GM06990 (cell line): ENCODE data around the gene RCOR1.

Source experiments
- DNase-seq: peaks from one replicate; pipeline ENCODE4 v3.0.0-alpha.2; 2011; ENCODE audit not compliant: insufficient read length; ENCODE audit errors: extremely low read depth
- H3K27me3 ChIP-seq: replicated peaks from 2 replicates; pipeline ENCODE4 v1.6.0; 2011; ENCODE audit warnings: low read length; ENCODE audit not compliant: control insufficient read depth, insufficient read depth
- H3K36me3 ChIP-seq: 2 replicates; pipeline ENCODE4 v1.5.1; 2011; ENCODE audit warnings: low read length; ENCODE audit not compliant: control insufficient read depth, insufficient read depth
- H3K4me3 ChIP-seq: replicated peaks from 2 replicates; pipeline ENCODE4 v1.5.1; 2011; ENCODE audit warnings: low read depth, mild to moderate bottlenecking, control low read depth, low read length
- CTCF ChIP-seq: IDR thresholded peaks from 2 replicates; pipeline ENCODE4 v1.5.1; 2011; ENCODE audit warnings: low read length, control low read depth, mild to moderate bottlenecking, inconsistent platforms; ENCODE audit not compliant: insufficient read depth, poor library complexity, severe bottlenecking

The RCOR1 gene

GRCh38 chr14:102711207-102711606 lies 118.8 kb downstream of the RCOR1 start:
- DNase-seq: no peak
- Histone ChIP-seq H3K36me3 (peaks cover 3% of the 10 kb centered on the region; the same call in 1 of the 2 replicates), H3K4me3 (no peak overlapping the region), H3K27me3 (no peaks in the 10 kb centered on the region)
- TF ChIP-seq CTCF: no peak

- peaks cover 3% of the 10 kb centered on the region; the same call in 1 of the 2 replicates for H3K36me3 ChIP-seq
- no peaks in the 10 kb centered on the region for H3K27me3 ChIP-seq
- H3K4me3 ChIP-seq: no peak overlapping the region
- no peak for DNase-seq
- no peak for TF ChIP-seq CTCF
Observed at GRCh38 chr14:102711946-102712345, 119.5 kb downstream of the RCOR1 start.

- Histone ChIP-seq H3K4me3 (no peak overlapping the region), H3K27me3 (no peaks in the 10 kb centered on the region), H3K36me3 (peaks cover 9% of the 10 kb centered on the region)
- TF ChIP-seq CTCF: no peak
- DNase-seq: no peak
Observed at GRCh38 chr14:102717276-102717675, 124.8 kb downstream of the RCOR1 start.

GRCh38 chr14:102722646-102723045 lies 130.2 kb downstream of the RCOR1 start:
- no peak for DNase-seq
- peaks cover 18% of the 10 kb centered on the region for H3K36me3 ChIP-seq
- no peak for TF ChIP-seq CTCF

GRCh38 chr14:102723650-102724049 lies 131.2 kb downstream of the RCOR1 start:
- no peak for TF ChIP-seq CTCF
- Histone ChIP-seq H3K4me3 (no peak overlapping the region), H3K27me3 (no peaks in the 10 kb centered on the region), H3K36me3 (peaks cover 15% of the 10 kb centered on the region)
- no peak for DNase-seq

More at GRCh38 chr14:102722646-102723045, 130.2 kb downstream of the RCOR1 start:
- Histone ChIP-seq H3K27me3 (no peaks in the 10 kb centered on the region), H3K4me3 (no peak overlapping the region)
